ENCODE data around the gene CDK5RAP2.

The CDK5RAP2 gene

GRCh38 chr9:120397453-120397852 lies 182.5 kb downstream of the CDK5RAP2 start:
- Histone ChIP-seq H3K4me1 (ENCODE audit: control insufficient read depth, insufficient read depth, low read length) (no peaks in the 10 kb centered on the region), H3K36me3 (ENCODE audit: control insufficient read depth in 2 of 2, insufficient read depth in 1 of 2, low read length in 2 of 2) (peaks cover 15 to 88% of the 10 kb centered on the region in 2 experiments), H3K27ac (ENCODE audit: extremely low read depth, low read depth, low read length) (no peak overlapping the region), H3K9me3 (ENCODE audit: control insufficient read depth, insufficient read depth, low read depth, low read length) (no peaks in the 10 kb centered on the region), H3K4me3 (ENCODE audit: low read depth, low read length) (no peak overlapping the region)
- TF ChIP-seq ZNF558 (tag by site-specific recombination; IDR thresholded peaks at IDR 0.05): no peak
- no peak for TF ChIP-seq ZNF133 (tag by site-specific recombination; IDR thresholded peaks at IDR 0.05)
- TF ChIP-seq KLF7 (tag by site-specific recombination; IDR thresholded peaks at IDR 0.05; ENCODE audit: borderline replicate concordance): no peak
- TF ChIP-seq ZNF391 (tag by site-specific recombination; IDR thresholded peaks at IDR 0.05; ENCODE audit: borderline replicate concordance, low read depth): no peak
- TF ChIP-seq ZNF433 (tag by site-specific recombination; IDR thresholded peaks at IDR 0.05; ENCODE audit: low read depth): no peak
- no peak for TF ChIP-seq ZNF596 (tag by site-specific recombination; IDR thresholded peaks at IDR 0.05)
- TF ChIP-seq, protein P1, sequence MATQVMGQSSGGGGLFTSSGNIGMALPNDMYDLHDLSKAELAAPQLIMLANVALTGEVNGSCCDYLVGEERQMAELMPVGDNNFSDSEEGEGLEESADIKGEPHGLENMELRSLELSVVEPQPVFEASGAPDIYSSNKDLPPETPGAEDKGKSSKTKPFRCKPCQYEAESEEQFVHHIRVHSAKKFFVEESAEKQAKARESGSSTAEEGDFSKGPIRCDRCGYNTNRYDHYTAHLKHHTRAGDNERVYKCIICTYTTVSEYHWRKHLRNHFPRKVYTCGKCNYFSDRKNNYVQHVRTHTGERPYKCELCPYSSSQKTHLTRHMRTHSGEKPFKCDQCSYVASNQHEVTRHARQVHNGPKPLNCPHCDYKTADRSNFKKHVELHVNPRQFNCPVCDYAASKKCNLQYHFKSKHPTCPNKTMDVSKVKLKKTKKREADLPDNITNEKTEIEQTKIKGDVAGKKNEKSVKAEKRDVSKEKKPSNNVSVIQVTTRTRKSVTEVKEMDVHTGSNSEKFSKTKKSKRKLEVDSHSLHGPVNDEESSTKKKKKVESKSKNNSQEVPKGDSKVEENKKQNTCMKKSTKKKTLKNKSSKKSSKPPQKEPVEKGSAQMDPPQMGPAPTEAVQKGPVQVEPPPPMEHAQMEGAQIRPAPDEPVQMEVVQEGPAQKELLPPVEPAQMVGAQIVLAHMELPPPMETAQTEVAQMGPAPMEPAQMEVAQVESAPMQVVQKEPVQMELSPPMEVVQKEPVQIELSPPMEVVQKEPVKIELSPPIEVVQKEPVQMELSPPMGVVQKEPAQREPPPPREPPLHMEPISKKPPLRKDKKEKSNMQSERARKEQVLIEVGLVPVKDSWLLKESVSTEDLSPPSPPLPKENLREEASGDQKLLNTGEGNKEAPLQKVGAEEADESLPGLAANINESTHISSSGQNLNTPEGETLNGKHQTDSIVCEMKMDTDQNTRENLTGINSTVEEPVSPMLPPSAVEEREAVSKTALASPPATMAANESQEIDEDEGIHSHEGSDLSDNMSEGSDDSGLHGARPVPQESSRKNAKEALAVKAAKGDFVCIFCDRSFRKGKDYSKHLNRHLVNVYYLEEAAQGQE (tag by site-specific recombination; IDR thresholded peaks at IDR 0.05): no peak
- TF ChIP-seq TRIM28 (IDR thresholded peaks at IDR 0.05; ENCODE audit: borderline replicate concordance, low read length): no peak
- TF ChIP-seq YY2 (tag by site-specific recombination; IDR thresholded peaks at IDR 0.05): no peak
- CTCF ChIA-PET: no interaction called here
- POLR2A ChIA-PET: no interaction called here

DNA sequence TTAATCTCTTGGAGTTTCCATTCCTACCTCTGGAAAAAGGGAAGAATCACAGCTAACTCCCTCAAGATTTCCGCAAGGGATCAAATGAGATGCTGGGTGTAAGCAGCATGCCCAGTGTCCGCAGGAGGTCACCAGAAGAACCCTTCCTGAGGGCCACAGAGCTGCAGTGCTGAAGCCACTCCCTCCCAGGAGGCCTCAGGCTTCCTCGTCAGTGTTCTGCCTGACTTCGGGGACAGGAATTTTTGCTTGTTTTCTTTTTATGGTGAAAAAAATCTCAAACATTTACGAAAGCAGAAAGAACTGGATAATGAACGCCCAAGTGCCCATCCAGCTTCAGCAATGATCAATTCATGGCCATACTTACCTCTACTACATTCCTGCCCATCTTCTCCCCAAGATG lies 183.0 kb downstream of the CDK5RAP2 start:
- peaks cover 15 to 88% of the 10 kb centered on the region in 2 experiments for H3K36me3 ChIP-seq (ENCODE audit: control insufficient read depth in 2 of 2, insufficient read depth in 1 of 2, low read length in 2 of 2)
- no peaks in the 10 kb centered on the region for H3K9me3 ChIP-seq (ENCODE audit: control insufficient read depth, insufficient read depth, low read depth, low read length)
- no peak for TF ChIP-seq FEZF1 (tag by site-specific recombination; IDR thresholded peaks at IDR 0.05)
- no peak for TF ChIP-seq ZNF184 (tag by site-specific recombination; IDR thresholded peaks at IDR 0.05)
- no peak for TF ChIP-seq ZNF354C (tag by site-specific recombination; IDR thresholded peaks at IDR 0.05; ENCODE audit: borderline replicate concordance, low read depth)
- no peak for TF ChIP-seq ZNF626 (tag by site-specific recombination; IDR thresholded peaks at IDR 0.05)
- no peak for TF ChIP-seq ZNF610 (tag by site-specific recombination; IDR thresholded peaks at IDR 0.05; ENCODE audit: borderline replicate concordance)
- TF ChIP-seq, protein P2, sequence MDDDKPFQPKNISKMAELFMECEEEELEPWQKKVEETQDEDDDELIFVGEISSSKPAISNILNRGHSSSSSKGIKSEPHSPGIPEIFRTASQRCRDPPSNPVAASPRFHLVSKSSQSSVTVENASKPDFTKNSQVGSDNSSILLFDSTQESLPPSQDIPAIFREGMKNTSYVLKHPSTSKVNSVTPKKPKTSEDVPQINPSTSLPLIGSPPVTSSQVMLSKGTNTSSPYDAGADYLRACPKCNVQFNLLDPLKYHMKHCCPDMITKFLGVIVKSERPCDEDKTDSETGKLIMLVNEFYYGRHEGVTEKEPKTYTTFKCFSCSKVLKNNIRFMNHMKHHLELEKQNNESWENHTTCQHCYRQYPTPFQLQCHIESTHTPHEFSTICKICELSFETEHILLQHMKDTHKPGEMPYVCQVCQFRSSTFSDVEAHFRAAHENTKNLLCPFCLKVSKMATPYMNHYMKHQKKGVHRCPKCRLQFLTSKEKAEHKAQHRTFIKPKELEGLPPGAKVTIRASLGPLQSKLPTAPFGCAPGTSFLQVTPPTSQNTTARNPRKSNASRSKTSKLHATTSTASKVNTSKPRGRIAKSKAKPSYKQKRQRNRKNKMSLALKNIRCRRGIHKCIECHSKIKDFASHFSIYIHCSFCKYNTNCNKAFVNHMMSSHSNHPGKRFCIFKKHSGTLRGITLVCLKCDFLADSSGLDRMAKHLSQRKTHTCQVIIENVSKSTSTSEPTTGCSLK (tag by site-specific recombination; IDR thresholded peaks at IDR 0.05): no peak
- no peak for TF ChIP-seq YY2 (tag by site-specific recombination; IDR thresholded peaks at IDR 0.05)
- TF ChIP-seq ZBTB17 (tag by site-specific recombination; IDR thresholded peaks at IDR 0.05): no peak
- TF ChIP-seq ZFP37 (tag by site-specific recombination; IDR thresholded peaks at IDR 0.05): no peak
- no peak for TF ChIP-seq ZFP3 (tag by site-specific recombination; IDR thresholded peaks at IDR 0.05; ENCODE audit: low read depth)
- TF ChIP-seq ZNF394 (tag by site-specific recombination; IDR thresholded peaks at IDR 0.05; ENCODE audit: borderline replicate concordance): no peak
- no peak for TF ChIP-seq ZNF785 (tag by site-specific recombination; IDR thresholded peaks at IDR 0.05)
- no peak for TF ChIP-seq ZNF624 (tag by site-specific recombination; IDR thresholded peaks at IDR 0.05)
- TF ChIP-seq, protein P3, sequence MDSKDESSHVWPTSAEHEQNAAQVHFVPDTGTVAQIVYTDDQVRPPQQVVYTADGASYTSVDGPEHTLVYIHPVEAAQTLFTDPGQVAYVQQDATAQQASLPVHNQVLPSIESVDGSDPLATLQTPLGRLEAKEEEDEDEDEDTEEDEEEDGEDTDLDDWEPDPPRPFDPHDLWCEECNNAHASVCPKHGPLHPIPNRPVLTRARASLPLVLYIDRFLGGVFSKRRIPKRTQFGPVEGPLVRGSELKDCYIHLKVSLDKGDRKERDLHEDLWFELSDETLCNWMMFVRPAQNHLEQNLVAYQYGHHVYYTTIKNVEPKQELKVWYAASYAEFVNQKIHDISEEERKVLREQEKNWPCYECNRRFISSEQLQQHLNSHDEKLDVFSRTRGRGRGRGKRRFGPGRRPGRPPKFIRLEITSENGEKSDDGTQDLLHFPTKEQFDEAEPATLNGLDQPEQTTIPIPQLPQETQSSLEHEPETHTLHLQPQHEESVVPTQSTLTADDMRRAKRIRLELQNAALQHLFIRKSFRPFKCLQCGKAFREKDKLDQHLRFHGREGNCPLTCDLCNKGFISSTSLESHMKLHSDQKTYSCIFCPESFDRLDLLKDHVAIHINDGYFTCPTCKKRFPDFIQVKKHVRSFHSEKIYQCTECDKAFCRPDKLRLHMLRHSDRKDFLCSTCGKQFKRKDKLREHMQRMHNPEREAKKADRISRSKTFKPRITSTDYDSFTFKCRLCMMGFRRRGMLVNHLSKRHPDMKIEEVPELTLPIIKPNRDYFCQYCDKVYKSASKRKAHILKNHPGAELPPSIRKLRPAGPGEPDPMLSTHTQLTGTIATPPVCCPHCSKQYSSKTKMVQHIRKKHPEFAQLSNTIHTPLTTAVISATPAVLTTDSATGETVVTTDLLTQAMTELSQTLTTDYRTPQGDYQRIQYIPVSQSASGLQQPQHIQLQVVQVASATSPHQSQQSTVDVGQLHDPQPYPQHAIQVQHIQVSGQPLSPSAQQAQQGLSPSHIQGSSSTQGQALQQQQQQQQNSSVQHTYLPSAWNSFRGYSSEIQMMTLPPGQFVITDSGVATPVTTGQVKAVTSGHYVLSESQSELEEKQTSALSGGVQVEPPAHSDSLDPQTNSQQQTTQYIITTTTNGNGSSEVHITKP (tag by site-specific recombination; IDR thresholded peaks at IDR 0.05): no peak
- no peak for TF ChIP-seq ZNF121 (tag by site-specific recombination; IDR thresholded peaks at IDR 0.05)
- TF ChIP-seq ZXDB (tag by site-specific recombination; IDR thresholded peaks at IDR 0.05): no peak
- no peak for TF ChIP-seq ZNF335 (tag by site-specific recombination; conservative IDR thresholded peaks at IDR 0.05)
- no peak for TF ChIP-seq ZNF48 (tag by site-specific recombination; IDR thresholded peaks at IDR 0.05)
- no peak for TF ChIP-seq ZNF169 (tag by site-specific recombination; IDR thresholded peaks at IDR 0.05)
- no peak for TF ChIP-seq ZNF146 (tag by site-specific recombination; IDR thresholded peaks at IDR 0.05)
- CTCF ChIA-PET: interaction anchor here (0.9 kb wide), 1 partner anchor 42 kb away, joined by 3 read pairs; no protein-coding TSS in a partner anchor
- no peaks in the 10 kb centered on the region for H3K4me1 ChIP-seq (ENCODE audit: control insufficient read depth, insufficient read depth, low read length)
- POLR2A ChIA-PET: no interaction called here
- H3K27ac ChIP-seq (ENCODE audit: extremely low read depth, low read depth, low read length): no peak overlapping the region
- H3K4me3 ChIP-seq (ENCODE audit: low read depth, low read length): no peak overlapping the region
